Ecto neural progenitor cell (in vitro differentiated cells): Measurements from ENCODE around the gene KDSR.

ENCODE experiments used
- DNase-seq: peaks from one replicate; pipeline ENCODE4 v3.0.0-alpha.2; 2018; ENCODE audit warnings: low spot score

The KDSR gene

GRCh38 chr18:63321291-63321690, 45.7 kb downstream of the KDSR start:
- no peak for DNase-seq

GRCh38 chr18:63320975-63321265, 46.1 kb downstream of the KDSR start:
- no peak for DNase-seq

- peak; percentile 81 for DNase-seq
These were observed 46.7 kb downstream of the KDSR start for GRCh38 chr18:63320123-63320974.

- peak; percentile 51 for DNase-seq
These were observed 47.5 kb downstream of the KDSR start, which contains the start of gene BCL2 for GRCh38 chr18:63319383-63320122. Gene BCL2, minus strand, starts transcription at chr18:63319769.

GRCh38 chr18:63318889-63319382, 48.1 kb downstream of the KDSR start:
- DNase-seq, result no peak

- DNase-seq, result peak; percentile 79
These were observed 48.8 kb downstream of the KDSR start for GRCh38 chr18:63317982-63318888.

- DNase-seq, result no peak
These were observed 49.5 kb downstream of the KDSR start for GRCh38 chr18:63317556-63317946.

GRCh38 chr18:63316612-63317555, 50.1 kb downstream of the KDSR start:
- no peak for DNase-seq

GRCh38 chr18:63315876-63316275, 51.1 kb downstream of the KDSR start:
- DNase-seq, result no peak

GRCh38 chr18:63315131-63315662, 51.8 kb downstream of the KDSR start:
- no peak for DNase-seq

- DNase-seq, result no peak
These were observed 52.8 kb downstream of the KDSR start for GRCh38 chr18:63314062-63314790.

- DNase-seq, result no peak
These were observed 53.5 kb downstream of the KDSR start for GRCh38 chr18:63313396-63313917.

- DNase-seq, result no peak
These were observed 54.1 kb downstream of the KDSR start for GRCh38 chr18:63312737-63313395.

- DNase-seq, result no peak
These were observed 55.0 kb downstream of the KDSR start for GRCh38 chr18:63312019-63312409.

- DNase-seq, result no peak
These were observed 55.6 kb downstream of the KDSR start for GRCh38 chr18:63311118-63312018.

- no peak for DNase-seq
These were observed 57.6 kb downstream of the KDSR start for GRCh38 chr18:63309422-63309821.

GRCh38 chr18:63307551-63308200, 59.3 kb downstream of the KDSR start:
- DNase-seq, result no peak
